Thoracic aorta (tissue), 2 donors: ENCODE results near the gene PRH1. TPM values are rescaled to one million over a fixed set of nuclear protein-coding genes. Genes with fewer than 3 reads are reported as not detected.

Experiments
- ATAC-seq: fragments of 150-250 bp; one replicate; pipeline ENCODE4 v1.8.0; 2017; ENCODE audit warnings: low read depth; ENCODE audit not compliant: insufficient number of reproducible peaks, low FRiP score
- DNase-seq: peaks from one replicate; pipeline ENCODE4 v3.0.0-alpha.2; 2020; ENCODE audit warnings: low spot score
- H3K27ac ChIP-seq, 2 donors: fragments of 200-600 bp; sonication (generic); 1 replicate in 1 of 2; 2 replicates in 1 of 2; pipeline ENCODE4 v1.5.1; 2016; ENCODE audit warnings: mild to moderate bottlenecking in 2 of 2, moderate library complexity in 2 of 2
- H3K27me3 ChIP-seq: fragments of 200-600 bp; sonication (generic); replicated peaks from 2 replicates; pipeline ENCODE4 v1.6.0; 2016; ENCODE audit warnings: mild to moderate bottlenecking; ENCODE audit not compliant: insufficient read depth
- H3K36me3 ChIP-seq: fragments of 200-600 bp; sonication (generic); one replicate; pipeline ENCODE4 v1.5.1; 2016
- H3K4me1 ChIP-seq, 2 donors: fragments of 200-600 bp; sonication (generic); 1 replicate in 1 of 2; 2 replicates in 1 of 2; pipeline versions ENCODE4 v1.5.1 to v1.6.0; 2016; ENCODE audit warnings: low read depth in 2 of 2, mild to moderate bottlenecking in 1 of 2; ENCODE audit not compliant: control insufficient read depth in 1 of 2
- H3K4me3 ChIP-seq: fragments of 200-600 bp; sonication (generic); 2 replicates; pipeline ENCODE4 v1.5.1; 2016; ENCODE audit warnings: mild to moderate bottlenecking
- H3K9me3 ChIP-seq: fragments of 200-600 bp; sonication (generic); 2 replicates; pipeline ENCODE4 v1.5.1; 2016
- CTCF ChIP-seq: fragments of 200-600 bp; sonication (generic); IDR thresholded peaks from one replicate; pipeline ENCODE4 v1.5.1; 2019; ENCODE audit warnings: antibody characterized with exemption
- total RNA-seq, 2 donors: library from RNA; depleted of rRNA; stranded (reverse); fragments of >200 nt; gene quantifications; one replicate each; pipeline versions ENCODE4 v1.1.0 to v1.2.3, GENCODE V29; 2016

The PRH1 gene
- total RNA-seq, 2 donors from 2014 or later, result 18.5 to 30.5 TPM

GRCh38 chr12:10896854-10897253 lies 12.8 kb upstream of the PRH1 start:
- ATAC-seq (no peak), DNase-seq (no peak)
- TF ChIP-seq CTCF, result no peak
- Histone ChIP-seq H3K27me3 (no peaks in the 10 kb centered on the region), H3K27ac (no peak overlapping the region), H3K4me3 (no peak overlapping the region), H3K4me1 (no peaks in the 10 kb centered on the region), H3K9me3 (no peaks in the 10 kb centered on the region), H3K36me3 (no peaks in the 10 kb centered on the region)

GRCh38 chr12:10891937-10892336 lies 7.9 kb upstream of the PRH1 start:
- ATAC-seq, result no peak
- no peak overlapping the region for H3K27ac ChIP-seq

GRCh38 chr12:10889226-10889625 lies 5.2 kb upstream of the PRH1 start:
- H3K36me3 ChIP-seq, result no peaks in the 10 kb centered on the region
- H3K27me3 ChIP-seq, result no peaks in the 10 kb centered on the region

More at GRCh38 chr12:10891937-10892336, 7.9 kb upstream of the PRH1 start:
- no peaks in the 10 kb centered on the region for H3K36me3 ChIP-seq
- DNase-seq, result no peak
- no peaks in the 10 kb centered on the region for H3K9me3 ChIP-seq
- TF ChIP-seq CTCF, result no peak
- H3K4me1 ChIP-seq, result no peaks in the 10 kb centered on the region
- no peaks in the 10 kb centered on the region for H3K27me3 ChIP-seq
- no peak overlapping the region for H3K4me3 ChIP-seq

GRCh38 chr12:10873378-10873777 lies 10.7 kb downstream of the PRH1 start:
- Histone ChIP-seq H3K4me3 (no peak overlapping the region), H3K27me3 (no peaks in the 10 kb centered on the region), H3K4me1 (no peaks in the 10 kb centered on the region), H3K9me3 (no peaks in the 10 kb centered on the region), H3K36me3 (peaks cover 10% of the 10 kb centered on the region), H3K27ac (no peak overlapping the region)
- TF ChIP-seq CTCF, result no peak
- DNase-seq, result no peak
- ATAC-seq, result no peak

More at GRCh38 chr12:10889226-10889625, 5.2 kb upstream of the PRH1 start:
- TF ChIP-seq CTCF, result no peak
- Histone ChIP-seq H3K27ac (no peak overlapping the region), H3K4me1 (no peaks in the 10 kb centered on the region), H3K9me3 (no peaks in the 10 kb centered on the region), H3K4me3 (no peak overlapping the region)
- DNase-seq (no peak), ATAC-seq (no peak)

- TF ChIP-seq CTCF, result no peak
- no peak for DNase-seq
- H3K27ac ChIP-seq, result no peak overlapping the region
- peaks cover 6% of the 10 kb centered on the region for H3K9me3 ChIP-seq
- no peak overlapping the region for H3K4me3 ChIP-seq
- ATAC-seq, result no peak
- H3K36me3 ChIP-seq, result no peaks in the 10 kb centered on the region
- no peaks in the 10 kb centered on the region for H3K27me3 ChIP-seq
- no peaks in the 10 kb centered on the region for H3K4me1 ChIP-seq
These were observed 16.7 kb downstream of the PRH1 start for GRCh38 chr12:10867381-10867780.
